ENCODE results near the gene FCHO2.
"Not testable (repeated sequence)": the region's sequence is repeated elsewhere in the genome, so short reads cannot be mapped to it uniquely, and the experiment has no call there.

FCHO2 gene

GRCh38 chr5:72957337-72957736 is 1.5 kb downstream of the FCHO2 start:
- no peak for DNase-seq

GRCh38 chr5:72959257-72959656 is 3.4 kb downstream of the FCHO2 start:
- no peak for DNase-seq

- DNase-seq = not testable (repeated sequence)
These were observed 18.6 kb downstream of the FCHO2 start for GRCh38 chr5:72974481-72974880.

GRCh38 chr5:72976810-72977209 is 21.0 kb downstream of the FCHO2 start:
- not testable (repeated sequence) for DNase-seq

- no peak for DNase-seq
These were observed 29.9 kb downstream of the FCHO2 start for GRCh38 chr5:72985719-72986118.

GRCh38 chr5:72988769-72989168 is 32.9 kb downstream of the FCHO2 start:
- no peak for DNase-seq

GRCh38 chr5:72991394-72991793 is 35.6 kb downstream of the FCHO2 start:
- DNase-seq = no peak

- DNase-seq = no peak
These were observed 38.7 kb downstream of the FCHO2 start for GRCh38 chr5:72994578-72994977.

GRCh38 chr5:72996632-72997031 is 40.8 kb downstream of the FCHO2 start:
- DNase-seq = no peak

GRCh38 chr5:72999916-73000315 is 44.1 kb downstream of the FCHO2 start:
- no peak for DNase-seq

- DNase-seq = no peak
These were observed 50.0 kb downstream of the FCHO2 start for GRCh38 chr5:73005886-73006285.

GRCh38 chr5:73007051-73007450 is 51.2 kb downstream of the FCHO2 start:
- no peak for DNase-seq

- DNase-seq = no peak
These were observed 53.0 kb downstream of the FCHO2 start for GRCh38 chr5:73008831-73009230.

- DNase-seq = not testable (repeated sequence)
These were observed 55.8 kb downstream of the FCHO2 start for GRCh38 chr5:73011612-73012011.

- no peak for DNase-seq
These were observed 63.1 kb downstream of the FCHO2 start for GRCh38 chr5:73018892-73019291.

GRCh38 chr5:73019766-73020165 is 63.9 kb downstream of the FCHO2 start:
- DNase-seq = no peak

GRCh38 chr5:73022471-73023169 is 66.8 kb downstream of the FCHO2 start:
- DNase-seq = no peak

GRCh38 chr5:73024946-73025544 is 69.2 kb downstream of the FCHO2 start:
- DNase-seq = not testable (repeated sequence)

- no peak for DNase-seq
These were observed 71.5 kb downstream of the FCHO2 start for GRCh38 chr5:73027361-73027760.

GRCh38 chr5:73027816-73028215 is 72.0 kb downstream of the FCHO2 start:
- DNase-seq = no peak

GRCh38 chr5:73028991-73029595 is 73.3 kb downstream of the FCHO2 start:
- DNase-seq = no peak

- DNase-seq = no peak
These were observed 74.7 kb downstream of the FCHO2 start for GRCh38 chr5:73030531-73030930.

GRCh38 chr5:73030995-73031394 is 75.2 kb downstream of the FCHO2 start:
- no peak for DNase-seq

GRCh38 chr5:73031839-73032238 is 76.0 kb downstream of the FCHO2 start:
- DNase-seq = peak; percentile 24

Measured in NCI-H1417 treated with DMSO at 0.1 percent for 48 hours (cell line).